Stimulated activated naive CD8-positive, alpha-beta T cell treated with anti-CD3 and anti-CD28 coated beads, Interleukin-15, Interleukin-2, amounts not matched to agents 100 ng/mL and 50 ng/mL, for 24 hours (primary cell): ENCODE measurements around the gene BMP5.
A peak's percentile ranks its signal among the peaks of the same experiment; 100 is the strongest.

Source experiments
- H3K27ac Mint-ChIP-seq: one replicate; pipeline ENCODE4 v1.8.0; 2021; ENCODE audit warnings: mild to moderate bottlenecking, mixed read lengths
- H3K27me3 Mint-ChIP-seq: one replicate; pipeline ENCODE4 v1.8.0; 2021; ENCODE audit warnings: mixed read lengths
- H3K36me3 Mint-ChIP-seq: one replicate; pipeline ENCODE4 v1.8.0; 2021; ENCODE audit warnings: low read depth, mixed read lengths
- H3K4me1 Mint-ChIP-seq: one replicate; pipeline ENCODE4 v1.8.0; 2021; ENCODE audit warnings: low read depth, mixed read lengths
- H3K4me3 Mint-ChIP-seq: one replicate; pipeline ENCODE4 v1.8.0; 2021; ENCODE audit warnings: mild to moderate bottlenecking, mixed read lengths
- H3K9me3 Mint-ChIP-seq: one replicate; pipeline ENCODE4 v1.8.0; 2021; ENCODE audit warnings: mixed read lengths

BMP5 gene

DNA sequence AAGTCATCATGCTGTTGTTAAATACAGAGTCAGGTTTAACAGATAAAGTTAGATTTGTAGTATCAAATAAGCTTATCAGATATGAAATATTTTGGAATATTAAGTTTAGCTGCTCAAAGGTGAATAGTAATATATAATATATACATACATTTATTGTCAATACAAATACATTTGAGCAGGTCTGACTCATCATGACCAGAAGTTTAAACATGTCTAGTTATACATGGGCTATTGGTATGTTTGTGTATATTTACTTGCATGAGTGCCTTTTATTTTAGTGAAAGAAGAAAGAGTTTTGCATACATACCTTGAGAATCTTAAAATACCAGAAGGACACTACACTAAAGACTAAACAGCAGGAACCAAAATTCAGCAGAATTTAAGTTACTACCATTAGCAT is 76.8 kb downstream of the BMP5 start:
- H3K4me1 Mint-ChIP-seq: peaks cover 6% of the 10 kb centered on the region
- no peaks in the 10 kb centered on the region for H3K27me3 Mint-ChIP-seq
- no peaks in the 10 kb centered on the region for H3K36me3 Mint-ChIP-seq
- no peak overlapping the region for H3K27ac Mint-ChIP-seq
- no peak overlapping the region for H3K4me3 Mint-ChIP-seq
- peaks cover 7% of the 10 kb centered on the region for H3K9me3 Mint-ChIP-seq

DNA sequence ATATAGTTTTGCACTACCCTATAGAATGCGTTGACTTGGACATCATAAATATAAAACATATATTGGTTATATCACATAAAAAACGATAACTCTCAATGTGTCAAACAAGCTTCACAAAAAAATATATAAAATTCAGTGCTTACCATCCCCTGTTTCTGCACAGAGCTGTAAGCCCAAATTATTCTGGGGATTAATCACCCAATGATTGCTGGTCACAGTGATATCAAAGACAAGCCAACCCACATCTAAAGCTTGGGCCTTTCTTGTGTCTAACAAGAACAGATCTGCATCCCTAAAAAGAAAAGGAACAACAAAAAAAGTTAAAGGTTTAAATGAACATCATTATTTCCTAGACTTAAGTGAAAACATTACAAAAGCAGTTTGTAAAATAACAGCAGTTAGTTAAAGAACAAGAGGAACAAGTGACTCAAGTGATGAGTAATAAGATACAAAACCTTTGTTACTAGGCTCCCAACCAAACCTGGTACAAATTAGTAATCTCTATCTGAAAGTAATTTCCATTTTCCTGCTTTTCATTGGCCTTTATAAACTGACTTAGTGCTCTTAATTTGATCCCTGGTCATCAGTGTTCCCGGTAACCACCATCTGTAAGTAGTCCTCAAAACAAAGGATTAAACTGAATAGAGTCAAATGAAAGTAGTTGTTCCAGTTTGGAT is 81.1 kb downstream of the BMP5 start:
- Mint-ChIP-seq H3K4me3 (no peak overlapping the region), H3K27ac (peak overlapping the region; percentile 38), H3K36me3 (no peaks in the 10 kb centered on the region), H3K4me1 (peaks cover 6% of the 10 kb centered on the region), H3K9me3 (peaks cover 10% of the 10 kb centered on the region), H3K27me3 (no peaks in the 10 kb centered on the region)

GRCh38 chr6:55785273-55785672 is 90.1 kb downstream of the BMP5 start:
- no peak overlapping the region for H3K27ac Mint-ChIP-seq
- H3K36me3 Mint-ChIP-seq: no peaks in the 10 kb centered on the region
- no peak overlapping the region for H3K4me3 Mint-ChIP-seq
- no peaks in the 10 kb centered on the region for H3K4me1 Mint-ChIP-seq
- no peaks in the 10 kb centered on the region for H3K9me3 Mint-ChIP-seq
- H3K27me3 Mint-ChIP-seq: no peaks in the 10 kb centered on the region

DNA sequence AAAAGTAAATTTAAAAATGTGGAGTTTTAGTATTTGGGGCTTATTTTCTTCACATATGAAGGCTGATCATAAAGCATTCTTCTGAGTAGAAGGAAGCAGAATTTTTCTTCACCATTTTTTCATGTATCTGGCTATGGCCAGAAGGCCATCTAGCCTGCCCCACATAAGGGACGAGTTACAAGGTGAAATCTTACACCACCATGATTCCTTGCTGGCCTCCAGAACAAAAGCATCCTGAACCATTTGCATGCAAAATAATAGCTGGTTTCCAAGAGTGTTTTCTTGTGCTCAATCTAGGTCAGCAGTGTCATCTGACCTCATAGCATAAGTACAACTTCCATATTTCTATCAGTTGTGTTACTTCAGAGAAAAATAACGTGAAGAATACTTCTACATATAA is 93.1 kb downstream of the BMP5 start:
- H3K4me1 Mint-ChIP-seq: no peaks in the 10 kb centered on the region
- H3K4me3 Mint-ChIP-seq: no peak overlapping the region
- H3K36me3 Mint-ChIP-seq: no peaks in the 10 kb centered on the region
- H3K27ac Mint-ChIP-seq: no peak overlapping the region
- peaks cover 7% of the 10 kb centered on the region for H3K9me3 Mint-ChIP-seq
- H3K27me3 Mint-ChIP-seq: no peaks in the 10 kb centered on the region

DNA sequence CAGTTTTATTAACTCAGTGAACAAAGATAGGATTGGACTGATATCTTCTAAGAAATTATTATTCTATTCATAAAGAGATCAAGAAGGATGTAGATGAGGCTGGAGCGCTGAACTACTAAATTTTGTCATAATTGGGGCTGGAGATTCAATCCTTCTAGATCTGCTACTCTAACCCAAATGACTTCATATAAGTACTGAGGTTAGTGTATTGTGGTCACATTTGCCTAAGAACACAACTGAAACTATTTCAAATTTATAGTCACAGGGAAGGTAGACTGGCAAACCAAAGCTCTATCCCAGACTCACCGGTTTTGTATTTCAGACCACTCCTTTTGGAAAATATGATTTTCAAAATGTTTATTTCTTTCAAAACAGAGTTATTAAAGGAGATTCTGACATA is 96.7 kb downstream of the BMP5 start:
- H3K36me3 Mint-ChIP-seq: no peaks in the 10 kb centered on the region
- H3K4me1 Mint-ChIP-seq: no peaks in the 10 kb centered on the region
- H3K27me3 Mint-ChIP-seq: no peaks in the 10 kb centered on the region
- H3K4me3 Mint-ChIP-seq: no peak overlapping the region
- peaks cover 7% of the 10 kb centered on the region for H3K9me3 Mint-ChIP-seq
- no peak overlapping the region for H3K27ac Mint-ChIP-seq

- no peak overlapping the region for H3K4me3 Mint-ChIP-seq
- H3K4me1 Mint-ChIP-seq: no peaks in the 10 kb centered on the region
- H3K36me3 Mint-ChIP-seq: no peaks in the 10 kb centered on the region
- no peak overlapping the region for H3K27ac Mint-ChIP-seq
- peaks cover 11% of the 10 kb centered on the region for H3K9me3 Mint-ChIP-seq
- H3K27me3 Mint-ChIP-seq: no peaks in the 10 kb centered on the region
Measured at GRCh38 chr6:55777469-55777868, 97.9 kb downstream of the BMP5 start.

DNA sequence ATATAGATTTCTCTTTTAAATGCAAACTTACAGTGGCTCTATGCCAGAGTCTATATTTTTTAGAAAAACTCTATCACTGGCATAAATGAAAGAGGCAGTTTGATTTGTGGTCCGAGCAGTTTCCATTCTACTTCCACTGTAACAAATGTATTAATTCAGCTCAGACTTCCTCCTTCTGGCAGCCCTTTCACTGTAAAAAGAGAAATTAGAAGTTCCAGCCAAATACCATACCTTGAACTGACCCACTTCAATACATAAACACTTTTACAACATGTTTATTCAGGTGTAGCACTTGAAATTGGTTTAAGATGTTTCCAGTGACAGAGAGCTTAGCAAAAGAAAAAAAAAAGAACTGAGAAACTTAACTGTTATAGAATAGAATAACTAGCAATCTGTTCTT is 99.3 kb downstream of the BMP5 start:
- no peak overlapping the region for H3K27ac Mint-ChIP-seq
- no peak overlapping the region for H3K4me3 Mint-ChIP-seq
- H3K36me3 Mint-ChIP-seq: no peaks in the 10 kb centered on the region
- peaks cover 15% of the 10 kb centered on the region for H3K9me3 Mint-ChIP-seq
- H3K4me1 Mint-ChIP-seq: no peaks in the 10 kb centered on the region
- H3K27me3 Mint-ChIP-seq: no peaks in the 10 kb centered on the region

DNA sequence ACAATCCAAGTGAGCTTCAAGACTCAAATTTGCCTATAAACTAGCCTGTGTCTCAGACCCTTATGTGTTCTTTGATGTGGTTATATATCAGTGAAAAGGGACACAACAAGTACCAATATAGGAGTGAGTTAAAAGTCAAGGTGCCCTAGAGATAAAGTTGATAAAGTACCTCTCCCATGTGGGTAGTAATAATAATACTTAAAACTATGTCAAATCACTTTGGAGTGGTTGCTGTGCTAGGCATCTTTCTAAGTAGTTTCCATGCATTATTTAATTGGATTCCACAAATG is 100.4 kb downstream of the BMP5 start:
- Mint-ChIP-seq H3K9me3 (peaks cover 19% of the 10 kb centered on the region), H3K36me3 (no peaks in the 10 kb centered on the region), H3K27me3 (no peaks in the 10 kb centered on the region), H3K4me3 (no peak overlapping the region), H3K27ac (no peak overlapping the region), H3K4me1 (no peaks in the 10 kb centered on the region)

DNA sequence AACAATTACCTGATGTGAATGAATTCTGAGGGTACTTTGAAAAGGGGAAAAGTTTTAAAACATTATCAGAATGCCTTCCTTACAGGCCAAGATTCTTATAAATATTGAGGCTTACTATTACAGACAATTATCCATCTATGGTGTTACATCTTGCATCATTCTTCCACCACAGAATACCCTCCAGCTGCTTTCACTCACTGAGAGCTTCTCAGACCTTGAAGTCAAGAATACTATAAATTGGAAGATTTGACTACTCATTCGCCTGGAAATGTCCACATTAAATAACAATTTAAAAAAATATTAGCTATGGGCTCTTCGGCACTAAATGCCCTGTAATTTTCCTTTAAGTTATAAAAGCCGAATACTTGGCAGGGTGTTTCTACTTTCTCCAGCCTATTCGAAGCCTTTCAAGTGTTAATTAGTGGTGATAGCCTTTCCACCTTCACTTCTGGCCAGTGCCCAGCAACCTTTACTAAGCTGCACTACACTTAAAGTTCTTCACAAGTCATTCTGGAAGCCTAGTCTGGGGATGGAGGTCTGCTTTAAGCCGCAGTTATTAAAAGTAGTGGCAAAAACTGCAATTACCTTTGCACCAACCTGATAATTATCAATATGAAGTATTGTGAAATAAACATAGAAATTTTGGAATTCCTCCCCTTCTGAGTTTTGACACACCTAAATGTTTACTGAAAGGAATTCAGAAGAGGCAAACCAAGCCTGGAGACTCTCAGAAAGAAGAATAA is 100.9 kb downstream of the BMP5 start:
- Mint-ChIP-seq H3K27ac (no peak overlapping the region), H3K27me3 (no peaks in the 10 kb centered on the region)

DNA sequence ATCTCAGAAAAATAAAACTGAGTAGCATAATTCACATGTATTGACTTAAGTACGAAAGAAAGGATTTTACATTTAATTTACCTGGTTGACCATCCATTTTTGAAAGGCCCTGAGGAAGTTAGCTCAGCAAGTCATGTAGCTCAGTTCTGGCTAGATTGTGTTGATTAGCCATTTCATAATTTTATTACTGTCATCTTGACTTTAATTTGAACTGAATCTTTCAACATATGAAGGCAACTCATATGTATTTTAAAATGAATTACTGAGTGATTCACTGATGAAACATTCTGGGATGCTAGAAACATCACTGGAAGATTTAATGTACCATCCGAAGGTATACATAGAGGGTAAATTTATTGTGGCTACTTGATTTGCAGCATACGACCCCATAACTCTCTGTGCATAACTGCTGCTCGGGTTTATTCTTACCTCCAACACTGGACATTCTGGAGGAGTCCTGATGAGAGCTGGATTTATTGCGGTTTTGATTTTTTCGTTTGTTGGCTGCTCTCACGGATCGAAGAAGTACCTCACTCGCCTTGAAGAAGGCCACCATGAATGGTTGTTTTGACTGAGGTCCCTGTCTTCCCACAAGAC is 101.7 kb downstream of the BMP5 start:
- Mint-ChIP-seq H3K27ac (no peak overlapping the region), H3K9me3 (peaks cover 25% of the 10 kb centered on the region), H3K4me3 (no peak overlapping the region), H3K4me1 (no peaks in the 10 kb centered on the region), H3K27me3 (no peaks in the 10 kb centered on the region), H3K36me3 (no peaks in the 10 kb centered on the region)

More for the DNA sequence above, 100.9 kb downstream of the BMP5 start:
- Mint-ChIP-seq H3K4me3 (no peak overlapping the region), H3K36me3 (no peaks in the 10 kb centered on the region), H3K4me1 (no peaks in the 10 kb centered on the region), H3K9me3 (peaks cover 19% of the 10 kb centered on the region)

DNA sequence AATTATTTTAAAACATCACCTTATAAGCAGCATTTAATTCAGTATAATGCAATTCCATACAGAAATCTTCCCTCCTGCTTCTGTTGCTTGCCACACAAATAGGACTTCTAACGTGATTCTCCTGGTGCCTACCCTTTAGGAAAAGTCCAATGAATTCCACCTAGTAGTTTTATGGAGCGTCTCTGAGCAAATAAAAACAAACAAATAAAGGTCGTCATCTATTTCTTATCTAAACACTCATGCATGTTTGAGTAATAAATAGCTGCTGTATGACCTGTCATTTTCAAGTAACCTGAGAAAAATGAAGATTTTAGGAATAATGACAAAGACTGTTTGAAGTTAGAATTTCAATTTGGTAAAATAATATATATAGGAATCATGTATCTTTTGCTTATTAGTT is 102.7 kb downstream of the BMP5 start:
- H3K9me3 Mint-ChIP-seq: peaks cover 20% of the 10 kb centered on the region
- H3K27me3 Mint-ChIP-seq: no peaks in the 10 kb centered on the region
- H3K36me3 Mint-ChIP-seq: no peaks in the 10 kb centered on the region
- no peak overlapping the region for H3K4me3 Mint-ChIP-seq
- H3K27ac Mint-ChIP-seq: no peak overlapping the region
- H3K4me1 Mint-ChIP-seq: no peaks in the 10 kb centered on the region

GRCh38 chr6:55759536-55759935 is 115.9 kb downstream of the BMP5 start:
- no peaks in the 10 kb centered on the region for H3K4me1 Mint-ChIP-seq
- H3K9me3 Mint-ChIP-seq: peaks cover 8% of the 10 kb centered on the region
- no peak overlapping the region for H3K27ac Mint-ChIP-seq
- no peak overlapping the region for H3K4me3 Mint-ChIP-seq
- no peaks in the 10 kb centered on the region for H3K27me3 Mint-ChIP-seq
- H3K36me3 Mint-ChIP-seq: no peaks in the 10 kb centered on the region

- Mint-ChIP-seq H3K27ac (no peak overlapping the region), H3K4me3 (no peak overlapping the region), H3K9me3 (peaks cover 8% of the 10 kb centered on the region), H3K27me3 (no peaks in the 10 kb centered on the region), H3K36me3 (no peaks in the 10 kb centered on the region), H3K4me1 (no peaks in the 10 kb centered on the region)
Measured at GRCh38 chr6:55758156-55758937, 117.0 kb downstream of the BMP5 start.

GRCh38 chr6:55756531-55757031 is 118.8 kb downstream of the BMP5 start:
- Mint-ChIP-seq H3K9me3 (peaks cover 6% of the 10 kb centered on the region), H3K36me3 (no peaks in the 10 kb centered on the region), H3K27ac (no peak overlapping the region), H3K4me1 (no peaks in the 10 kb centered on the region), H3K4me3 (no peak overlapping the region), H3K27me3 (no peaks in the 10 kb centered on the region)

GRCh38 chr6:55748880-55749279 is 126.5 kb downstream of the BMP5 start:
- H3K4me1 Mint-ChIP-seq: no peaks in the 10 kb centered on the region

More at GRCh38 chr6:55748880-55749279, 126.5 kb downstream of the BMP5 start:
- Mint-ChIP-seq H3K27ac (no peak overlapping the region), H3K9me3 (peaks cover 10% of the 10 kb centered on the region), H3K27me3 (no peaks in the 10 kb centered on the region), H3K4me3 (no peak overlapping the region), H3K36me3 (no peaks in the 10 kb centered on the region)
